GM23248 (cell line): ENCODE results near the gene ERBB4. TPM values are rescaled to one million over a fixed set of nuclear protein-coding genes. Genes with fewer than 3 reads are reported as not detected.

ENCODE experiments used
- DNase-seq: peaks from one replicate; pipeline ENCODE4 v3.0.0-alpha.2; 2015
- H2AFZ ChIP-seq: fragments of 200-600 bp; sonication (generic); 2 replicates; pipeline ENCODE4 v1.6.1; 2016; ENCODE audit warnings: antibody characterized with exemption
- H3F3A ChIP-seq: fragments of 200-600 bp; sonication (generic); 2 replicates; pipeline ENCODE4 v1.6.1; 2016; ENCODE audit warnings: mild to moderate bottlenecking, antibody characterized with exemption, mixed run types; ENCODE audit not compliant: insufficient read depth
- H3K27ac ChIP-seq: fragments of 200-600 bp; sonication (generic); 2 replicates; pipeline ENCODE4 v1.5.1; 2016; ENCODE audit warnings: mild to moderate bottlenecking
- H3K27me3 ChIP-seq: fragments of 200-600 bp; sonication (generic); replicated peaks from 2 replicates; pipeline ENCODE4 v1.6.1; 2016; ENCODE audit warnings: mild to moderate bottlenecking; ENCODE audit not compliant: insufficient read depth
- H3K36me3 ChIP-seq: fragments of 200-600 bp; sonication (generic); 2 replicates; pipeline ENCODE4 v1.6.1; 2016; ENCODE audit warnings: low read depth, mild to moderate bottlenecking
- H3K4me1 ChIP-seq: fragments of 200-600 bp; sonication (generic); 2 replicates; pipeline ENCODE4 v1.6.1; 2016; ENCODE audit warnings: mild to moderate bottlenecking; ENCODE audit not compliant: insufficient read depth
- H3K4me2 ChIP-seq: fragments of 200-600 bp; sonication (generic); one replicate; pipeline ENCODE4 v1.6.1; 2016; ENCODE audit warnings: mild to moderate bottlenecking; ENCODE audit not compliant: unreplicated experiment
- H3K4me3 ChIP-seq: fragments of 200-600 bp; sonication (generic); 2 replicates; pipeline ENCODE4 v1.5.1; 2016; ENCODE audit warnings: mild to moderate bottlenecking
- H3K79me2 ChIP-seq: fragments of 200-600 bp; sonication (generic); 2 replicates; pipeline ENCODE4 v1.6.1; 2016; ENCODE audit warnings: mild to moderate bottlenecking; ENCODE audit not compliant: insufficient read depth
- H3K9ac ChIP-seq: fragments of 200-600 bp; sonication (generic); 2 replicates; pipeline ENCODE4 v1.6.1; 2016; ENCODE audit warnings: mild to moderate bottlenecking
- H3K9me2 ChIP-seq: fragments of 200-600 bp; sonication (generic); 2 replicates; pipeline ENCODE4 v1.6.1; 2016; ENCODE audit warnings: mixed run types, mild to moderate bottlenecking, moderate library complexity; ENCODE audit not compliant: insufficient read depth
- H3K9me3 ChIP-seq: fragments of 200-600 bp; sonication (generic); one replicate; pipeline ENCODE4 v1.6.1; 2017; ENCODE audit warnings: low read depth
- H4K20me1 ChIP-seq: fragments of 200-600 bp; sonication (generic); 2 replicates; pipeline ENCODE4 v1.6.0; 2016; ENCODE audit not compliant: insufficient read depth
- EZH2 ChIP-seq: fragments of 200-600 bp; sonication (generic); IDR thresholded peaks from 2 replicates; pipeline ENCODE4 v1.6.1; 2018; ENCODE audit warnings: antibody characterized with exemption, mild to moderate bottlenecking; ENCODE audit not compliant: insufficient read depth, poor library complexity, severe bottlenecking
- EZH2phosphoT487 ChIP-seq: fragments of 200-600 bp; sonication (generic); IDR thresholded peaks from 2 replicates; pipeline ENCODE4 v1.6.1; 2018; ENCODE audit warnings: antibody characterized with exemption, moderate library complexity, mild to moderate bottlenecking, low read depth; ENCODE audit not compliant: insufficient read depth
- WGBS, 2 experiments: methylation state at CpG; one replicate each; pipeline ENCODE4 v1.1.6; 2015 to 2017; ENCODE audit warnings: low lambda C conversion rate in 2 of 2, low coverage in 1 of 2; ENCODE audit errors: missing lambda C conversion rate in 2 of 2; 5-methylcytosine and 5-hydroxymethylcytosine counted together
- in situ Hi-C: fragments of 300-500 bp; cut with MboI; formaldehyde crosslinking; loops from 2 replicates; pipeline ENCODE4 v1.15.0; 2020
- polyA plus RNA-seq: library from polyadenylated mRNA; unstranded; fragments of >200 nt; fragmentation: Nextera tagmentation; extraction: Ambion mirVana; gene quantifications from 2 replicates; pipeline ENCODE4 v1.2.1, GENCODE V29; 2016
- total RNA-seq: library from RNA; depleted of rRNA; stranded (reverse); fragments of >200 nt; shearing (Covaris generic); gene quantifications from 2 replicates; pipeline ENCODE4 v1.2.3, GENCODE V29; 2014

Gene ERBB4
- total and polyA plus RNA-seq, 2 experiments from 2014 or later = not detected

- no peaks in the 10 kb centered on the region for H3F3A ChIP-seq
- H2AFZ ChIP-seq = no peak overlapping the region
- no peak for DNase-seq
- no peak overlapping the region for H3K27ac ChIP-seq
- no peaks in the 10 kb centered on the region for H3K36me3 ChIP-seq
- H3K9me3 ChIP-seq = no peaks in the 10 kb centered on the region
- no peaks in the 10 kb centered on the region for H4K20me1 ChIP-seq
- TF ChIP-seq EZH2 = no peak
- no peak for TF ChIP-seq EZH2phosphoT487
- no peaks in the 10 kb centered on the region for H3K27me3 ChIP-seq
- no peak overlapping the region for H3K4me2 ChIP-seq
- H3K4me3 ChIP-seq = no peak overlapping the region
- in situ Hi-C loops = no loop called here
- no peaks in the 10 kb centered on the region for H3K4me1 ChIP-seq
- 12 to 16% methylated on average over 6 of the region's 6 CpGs for WGBS, 2 experiments
- no peaks in the 10 kb centered on the region for H3K79me2 ChIP-seq
- H3K9ac ChIP-seq = no peak overlapping the region
- no peaks in the 10 kb centered on the region for H3K9me2 ChIP-seq
These were observed 1150.9 kb downstream of the ERBB4 start for GRCh38 chr2:211387734-211388133.

GRCh38 chr2:211380041-211380440 is 1158.6 kb downstream of the ERBB4 start:
- Histone ChIP-seq H3K9me3 (no peaks in the 10 kb centered on the region), H3K9me2 (peaks cover 4% of the 10 kb centered on the region; the same call in 1 of the 2 replicates), H3K4me2 (no peak overlapping the region), H3K9ac (no peak overlapping the region), H4K20me1 (no peaks in the 10 kb centered on the region), H3F3A (no peaks in the 10 kb centered on the region), H3K27ac (no peak overlapping the region), H3K4me1 (no peaks in the 10 kb centered on the region), H3K36me3 (no peaks in the 10 kb centered on the region), H3K4me3 (no peak overlapping the region), H3K79me2 (no peaks in the 10 kb centered on the region), H2AFZ (no peak overlapping the region), H3K27me3 (no peaks in the 10 kb centered on the region)
- no peak for DNase-seq
- in situ Hi-C loops = no loop called here
- TF ChIP-seq EZH2 (no peak), EZH2phosphoT487 (no peak)
- 23 to 25% methylated on average over 2 of the region's 2 CpGs for WGBS, 2 experiments

GRCh38 chr2:211376410-211376809 is 1162.2 kb downstream of the ERBB4 start:
- DNase-seq = no peak
- Histone ChIP-seq H3K36me3 (no peaks in the 10 kb centered on the region), H3K4me1 (no peaks in the 10 kb centered on the region), H3K27me3 (no peaks in the 10 kb centered on the region), H3K9me3 (no peaks in the 10 kb centered on the region), H3K9me2 (peaks cover 4% of the 10 kb centered on the region; the same call in 1 of the 2 replicates), H2AFZ (no peak overlapping the region), H3K79me2 (no peaks in the 10 kb centered on the region), H3K9ac (no peak overlapping the region), H3K27ac (no peak overlapping the region), H3K4me2 (no peak overlapping the region), H4K20me1 (no peaks in the 10 kb centered on the region), H3K4me3 (no peak overlapping the region), H3F3A (no peaks in the 10 kb centered on the region)
- in situ Hi-C loops = no loop called here
- TF ChIP-seq EZH2phosphoT487 = no peak
- TF ChIP-seq EZH2 = no peak

GRCh38 chr2:211373203-211373602 is 1165.4 kb downstream of the ERBB4 start:
- Histone ChIP-seq H3K27me3 (no peaks in the 10 kb centered on the region), H3K4me3 (no peak overlapping the region), H3K9ac (no peak overlapping the region), H3F3A (no peaks in the 10 kb centered on the region), H3K27ac (no peak overlapping the region), H3K36me3 (no peaks in the 10 kb centered on the region), H3K79me2 (no peaks in the 10 kb centered on the region), H4K20me1 (no peaks in the 10 kb centered on the region), H3K4me2 (no peak overlapping the region), H3K9me2 (no peaks in the 10 kb centered on the region), H2AFZ (no peak overlapping the region), H3K4me1 (no peaks in the 10 kb centered on the region), H3K9me3 (no peaks in the 10 kb centered on the region)
- no peak for DNase-seq
- TF ChIP-seq EZH2phosphoT487 = no peak
- 23 to 29% methylated on average over 2 of the region's 2 CpGs for WGBS, 2 experiments
- in situ Hi-C loops = no loop called here

GRCh38 chr2:211371465-211371864 is 1167.1 kb downstream of the ERBB4 start:
- Histone ChIP-seq H3K27ac (no peak overlapping the region), H3K9me2 (no peaks in the 10 kb centered on the region), H3K79me2 (no peaks in the 10 kb centered on the region), H3K4me1 (no peaks in the 10 kb centered on the region), H3K27me3 (no peaks in the 10 kb centered on the region), H3K9ac (no peak overlapping the region), H3K4me2 (no peak overlapping the region), H3K4me3 (no peak overlapping the region), H3F3A (no peaks in the 10 kb centered on the region), H3K36me3 (no peaks in the 10 kb centered on the region), H4K20me1 (no peaks in the 10 kb centered on the region), H2AFZ (no peak overlapping the region), H3K9me3 (no peaks in the 10 kb centered on the region)
- in situ Hi-C loops = no loop called here
- TF ChIP-seq EZH2phosphoT487 = no peak
- no peak for TF ChIP-seq EZH2
- 21 to 34% methylated on average over 2 of the region's 2 CpGs for WGBS, 2 experiments
- DNase-seq = no peak
